HepG2 (cell line): Measurements from ENCODE around the gene AK2.

Experiments
- BHLHE40 ChIP-seq: IDR thresholded peaks from 2 replicates; pipeline ENCODE4 v1.6.1; 2011; ENCODE audit warnings: low read length, improper control_type of control experiment
- FOXA1 ChIP-seq, 2 experiments: fragments of 450-650 bp in 1 of 2; sonication (generic) in 1 of 2; formaldehyde crosslinking in 1 of 2; IDR thresholded peaks; 2 replicates each; pipeline versions ENCODE4 v1.4.0 to v1.6.1; 2016 to 2020; ENCODE audit warnings: missing genetic modification reagents in 1 of 2
- PHF20 ChIP-seq: sonication (generic); formaldehyde crosslinking; IDR thresholded peaks from 2 replicates; pipeline ENCODE4 v1.5.0; 2020; ENCODE audit warnings: mild to moderate bottlenecking, missing genetic modification reagents
- RAD21 ChIP-seq: fragments of 450-650 bp; formaldehyde crosslinking; IDR thresholded peaks from 2 replicates; pipeline ENCODE4 v1.5.0; 2020; ENCODE audit warnings: mild to moderate bottlenecking
- SUZ12 ChIP-seq: fragments of 150-350 bp; IDR thresholded peaks from 2 replicates; pipeline ENCODE4 v1.6.1; 2014; ENCODE audit warnings: low read depth, low read length
- ZFX ChIP-seq: sonication (generic); formaldehyde crosslinking; IDR thresholded peaks from 2 replicates; pipeline ENCODE4 v1.4.0; 2020; ENCODE audit warnings: mild to moderate bottlenecking, low read depth, missing genetic modification reagents, moderate library complexity
- ZNF558 ChIP-seq: sonication (generic); formaldehyde crosslinking; IDR thresholded peaks from 2 replicates; pipeline ENCODE4 v1.9.0; 2022; ENCODE audit warnings: mild to moderate bottlenecking, missing genetic modification reagents, borderline replicate concordance
- ZNF781 ChIP-seq: sonication (generic); formaldehyde crosslinking; IDR thresholded peaks from 2 replicates; pipeline ENCODE4 v1.5.1; 2020; ENCODE audit warnings: borderline replicate concordance, mild to moderate bottlenecking, missing genetic modification reagents; ENCODE audit errors: not compliant biosample characterization
- TF ChIP-seq, protein P1 (sequence below): sonication (generic); formaldehyde crosslinking; IDR thresholded peaks from 2 replicates; pipeline ENCODE4 v1.4.0; 2020; ENCODE audit warnings: mild to moderate bottlenecking, missing genetic modification reagents
- TF ChIP-seq, protein P2 (sequence below): sonication (generic); formaldehyde crosslinking; IDR thresholded peaks from 2 replicates; pipeline ENCODE4 v1.5.0; 2020; ENCODE audit warnings: mild to moderate bottlenecking, missing genetic modification reagents, moderate library complexity

DNA sequence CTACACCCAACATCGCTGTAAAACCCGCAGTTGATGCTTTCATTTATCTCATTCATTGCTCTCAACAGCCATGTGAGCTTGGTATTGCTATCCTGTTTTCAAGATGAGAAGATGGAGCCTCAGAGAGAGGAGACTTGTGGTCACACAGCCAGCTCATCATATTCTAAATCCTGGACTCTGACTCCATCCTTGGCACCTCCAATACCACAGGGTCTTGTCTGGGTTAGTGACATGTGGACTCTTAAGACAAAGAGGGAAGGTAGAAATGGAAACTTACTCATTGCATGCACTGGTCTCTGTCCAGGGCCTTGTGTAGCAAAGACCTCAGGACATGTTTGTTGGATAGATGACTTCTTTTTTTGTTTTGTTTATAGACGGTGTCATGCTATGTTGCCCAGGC, 65.1 kb downstream of the AK2 start:
- TF ChIP-seq ZNF558 (CRISPR knock-in tag) (no peak), ZNF781 (CRISPR knock-in tag) (no peak), RAD21 (CRISPR knock-in tag) (no peak), SUZ12 (no peak), PHF20 (CRISPR knock-in tag) (no peak), BHLHE40 (no peak), FOXA1 (IDR thresholded peaks at IDR 0.05) (no peak), FOXA1 (CRISPR knock-in tag; IDR thresholded peaks at IDR 0.05) (no peak), ZFX (CRISPR knock-in tag) (no peak)
- TF ChIP-seq, protein P1, sequence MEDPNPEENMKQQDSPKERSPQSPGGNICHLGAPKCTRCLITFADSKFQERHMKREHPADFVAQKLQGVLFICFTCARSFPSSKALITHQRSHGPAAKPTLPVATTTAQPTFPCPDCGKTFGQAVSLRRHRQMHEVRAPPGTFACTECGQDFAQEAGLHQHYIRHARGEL: no peak
- TF ChIP-seq, protein P2, sequence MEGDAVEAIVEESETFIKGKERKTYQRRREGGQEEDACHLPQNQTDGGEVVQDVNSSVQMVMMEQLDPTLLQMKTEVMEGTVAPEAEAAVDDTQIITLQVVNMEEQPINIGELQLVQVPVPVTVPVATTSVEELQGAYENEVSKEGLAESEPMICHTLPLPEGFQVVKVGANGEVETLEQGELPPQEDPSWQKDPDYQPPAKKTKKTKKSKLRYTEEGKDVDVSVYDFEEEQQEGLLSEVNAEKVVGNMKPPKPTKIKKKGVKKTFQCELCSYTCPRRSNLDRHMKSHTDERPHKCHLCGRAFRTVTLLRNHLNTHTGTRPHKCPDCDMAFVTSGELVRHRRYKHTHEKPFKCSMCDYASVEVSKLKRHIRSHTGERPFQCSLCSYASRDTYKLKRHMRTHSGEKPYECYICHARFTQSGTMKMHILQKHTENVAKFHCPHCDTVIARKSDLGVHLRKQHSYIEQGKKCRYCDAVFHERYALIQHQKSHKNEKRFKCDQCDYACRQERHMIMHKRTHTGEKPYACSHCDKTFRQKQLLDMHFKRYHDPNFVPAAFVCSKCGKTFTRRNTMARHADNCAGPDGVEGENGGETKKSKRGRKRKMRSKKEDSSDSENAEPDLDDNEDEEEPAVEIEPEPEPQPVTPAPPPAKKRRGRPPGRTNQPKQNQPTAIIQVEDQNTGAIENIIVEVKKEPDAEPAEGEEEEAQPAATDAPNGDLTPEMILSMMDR: no peak
